ENCODE data around the gene COX8A.

COX8A gene

GRCh38 chr11:63974259-63975143 is at the start of gene COX8A:
Gene COX8A, plus strand, starts transcription at chr11:63974620. Its CDS starts 61 bp downstream, at chr11:63974681.
- no peaks in the 10 kb centered on the region for H3K9me3 ChIP-seq (ENCODE audit: low read depth, low read length)
- H3K36me3 ChIP-seq (ENCODE audit: insufficient read depth, low read length) = peaks cover 8% of the 10 kb centered on the region
- TF ChIP-seq POLR2AphosphoS5 (IDR thresholded peaks at IDR 0.05; ENCODE audit: borderline replicate concordance, low read depth, low read length) (peak; percentile 90), EZH2 (IDR thresholded peaks at IDR 0.05) (no peak), FOXP2 (optimal IDR thresholded peaks at IDR 0.05; ENCODE audit: control extremely low read depth, extremely low read length, insufficient read depth) (no peak)
- peak; percentile 99 for DNase-seq (ENCODE audit: low read depth, low spot score)
- H3K27ac ChIP-seq = peak within 1 kb of the TSS; percentile 96
- peak within 1 kb of the TSS; percentile 98 for H3K4me3 ChIP-seq
- peak within 1 kb of the TSS; percentile 100 for H3K9ac ChIP-seq (ENCODE audit: insufficient read length)

- no peak for DNase-seq (ENCODE audit: low read depth, low spot score)
- no peak overlapping the region for H3K27ac ChIP-seq
- no peak for TF ChIP-seq FOXP2 (optimal IDR thresholded peaks at IDR 0.05; ENCODE audit: control extremely low read depth, extremely low read length, insufficient read depth)
- TF ChIP-seq POLR2AphosphoS5 (IDR thresholded peaks at IDR 0.05; ENCODE audit: borderline replicate concordance, low read depth, low read length) = no peak
- no peak for TF ChIP-seq EZH2 (IDR thresholded peaks at IDR 0.05)
- H3K9me3 ChIP-seq (ENCODE audit: low read depth, low read length) = no peaks in the 10 kb centered on the region
- H3K4me3 ChIP-seq = no peak overlapping the region
- no peaks in the 10 kb centered on the region for H3K36me3 ChIP-seq (ENCODE audit: insufficient read depth, low read length)
- H3K9ac ChIP-seq (ENCODE audit: insufficient read length) = no peak overlapping the region
Measured at GRCh38 chr11:63929616-63930015, 44.8 kb upstream of the COX8A start.

GRCh38 chr11:63931045-63931444 is 43.4 kb upstream of the COX8A start:
- Histone ChIP-seq H3K9ac (ENCODE audit: insufficient read length) (no peak overlapping the region), H3K36me3 (ENCODE audit: insufficient read depth, low read length) (no peaks in the 10 kb centered on the region), H3K9me3 (ENCODE audit: low read depth, low read length) (no peaks in the 10 kb centered on the region), H3K27ac (no peak overlapping the region), H3K4me3 (no peak overlapping the region)
- no peak for DNase-seq (ENCODE audit: low read depth, low spot score)
- TF ChIP-seq EZH2 (IDR thresholded peaks at IDR 0.05) (no peak), POLR2AphosphoS5 (IDR thresholded peaks at IDR 0.05; ENCODE audit: borderline replicate concordance, low read depth, low read length) (no peak), FOXP2 (optimal IDR thresholded peaks at IDR 0.05; ENCODE audit: control extremely low read depth, extremely low read length, insufficient read depth) (no peak)

- TF ChIP-seq EZH2 (IDR thresholded peaks at IDR 0.05) = no peak
- TF ChIP-seq FOXP2 (optimal IDR thresholded peaks at IDR 0.05; ENCODE audit: control extremely low read depth, extremely low read length, insufficient read depth) = no peak
- no peak for TF ChIP-seq POLR2AphosphoS5 (IDR thresholded peaks at IDR 0.05; ENCODE audit: borderline replicate concordance, low read depth, low read length)
- H3K9me3 ChIP-seq (ENCODE audit: low read depth, low read length) = no peaks in the 10 kb centered on the region
- no peak overlapping the region for H3K27ac ChIP-seq
- H3K36me3 ChIP-seq (ENCODE audit: insufficient read depth, low read length) = no peaks in the 10 kb centered on the region
- H3K4me3 ChIP-seq = no peak overlapping the region
- H3K9ac ChIP-seq (ENCODE audit: insufficient read length) = no peak overlapping the region
- no peak for DNase-seq (ENCODE audit: low read depth, low spot score)
Measured at GRCh38 chr11:63931876-63932275, 42.5 kb upstream of the COX8A start.

GRCh38 chr11:63933459-63933858 is 41.0 kb upstream of the COX8A start:
- Histone ChIP-seq H3K27ac (no peak overlapping the region), H3K36me3 (ENCODE audit: insufficient read depth, low read length) (no peaks in the 10 kb centered on the region), H3K9ac (ENCODE audit: insufficient read length) (no peak overlapping the region), H3K4me3 (no peak overlapping the region), H3K9me3 (ENCODE audit: low read depth, low read length) (no peaks in the 10 kb centered on the region)
- DNase-seq (ENCODE audit: low read depth, low spot score) = no peak
- TF ChIP-seq FOXP2 (optimal IDR thresholded peaks at IDR 0.05; ENCODE audit: control extremely low read depth, extremely low read length, insufficient read depth) (no peak), EZH2 (IDR thresholded peaks at IDR 0.05) (no peak), POLR2AphosphoS5 (IDR thresholded peaks at IDR 0.05; ENCODE audit: borderline replicate concordance, low read depth, low read length) (no peak)

- Histone ChIP-seq H3K36me3 (ENCODE audit: insufficient read depth, low read length) (no peaks in the 10 kb centered on the region), H3K27ac (peak overlapping the region; percentile 55), H3K9ac (ENCODE audit: insufficient read length) (peak overlapping the region; percentile 4), H3K4me3 (peak overlapping the region; percentile 96), H3K9me3 (ENCODE audit: low read depth, low read length) (no peaks in the 10 kb centered on the region)
- TF ChIP-seq POLR2AphosphoS5 (IDR thresholded peaks at IDR 0.05; ENCODE audit: borderline replicate concordance, low read depth, low read length) = no peak
- no peak for TF ChIP-seq EZH2 (IDR thresholded peaks at IDR 0.05)
- no peak for TF ChIP-seq FOXP2 (optimal IDR thresholded peaks at IDR 0.05; ENCODE audit: control extremely low read depth, extremely low read length, insufficient read depth)
- DNase-seq (ENCODE audit: low read depth, low spot score) = no peak
Measured at GRCh38 chr11:63937713-63938478, 36.5 kb upstream of the COX8A start.

GRCh38 chr11:63938479-63939396 is 35.7 kb upstream of the COX8A start, which contains the start of gene NAA40:
Gene NAA40, plus strand, starts transcription at chr11:63939002. Its CDS starts 95 bp downstream, at chr11:63939097.
- TF ChIP-seq EZH2 (IDR thresholded peaks at IDR 0.05) (no peak), POLR2AphosphoS5 (IDR thresholded peaks at IDR 0.05; ENCODE audit: borderline replicate concordance, low read depth, low read length) (peak; percentile 71), FOXP2 (optimal IDR thresholded peaks at IDR 0.05; ENCODE audit: control extremely low read depth, extremely low read length, insufficient read depth) (peak; percentile 67)

More at GRCh38 chr11:63938479-63939396, 35.7 kb upstream of the COX8A start, which contains the start of gene NAA40:
- Histone ChIP-seq H3K9me3 (ENCODE audit: low read depth, low read length) (no peaks in the 10 kb centered on the region), H3K9ac (ENCODE audit: insufficient read length) (peak within 1 kb of the TSS; percentile 86), H3K36me3 (ENCODE audit: insufficient read depth, low read length) (no peaks in the 10 kb centered on the region), H3K27ac (peak within 1 kb of the TSS; percentile 75), H3K4me3 (peak within 1 kb of the TSS; percentile 96)
- peak; percentile 50 for DNase-seq (ENCODE audit: low read depth, low spot score)

Data from SK-N-MC (cell line).